ENCODE measurements around the gene PLPP4. TPM values are rescaled to one million over a fixed set of nuclear protein-coding genes. Genes with fewer than 3 reads are reported as not detected.

PLPP4 gene
- total RNA-seq, 1 donor from 2014 or later: not detected

GRCh38 chr10:120571266-120571665 lies 114.2 kb downstream of the PLPP4 start:
- no peak overlapping the region for H3K27ac ChIP-seq
- H3K4me3 ChIP-seq: no peak overlapping the region
- TF ChIP-seq CTCF (IDR thresholded peaks at IDR 0.05): no peak
- intact Hi-C loops (cut with DNase I): no loop called here
- H3K4me1 ChIP-seq: no peaks in the 10 kb centered on the region
- H3K9me3 ChIP-seq: no peaks in the 10 kb centered on the region
- no peaks in the 10 kb centered on the region for H3K36me3 ChIP-seq
- ATAC-seq: no peak
- DNase-seq: no peak
- no peaks in the 10 kb centered on the region for H3K27me3 ChIP-seq (ENCODE audit: low read depth)

GRCh38 chr10:120572307-120572706 lies 115.3 kb downstream of the PLPP4 start:
- intact Hi-C loops (cut with DNase I): no loop called here
- no peak for TF ChIP-seq CTCF (IDR thresholded peaks at IDR 0.05)
- no peaks in the 10 kb centered on the region for H3K27me3 ChIP-seq (ENCODE audit: low read depth)
- no peaks in the 10 kb centered on the region for H3K9me3 ChIP-seq
- H3K4me1 ChIP-seq: no peaks in the 10 kb centered on the region
- H3K4me3 ChIP-seq: no peak overlapping the region
- no peaks in the 10 kb centered on the region for H3K36me3 ChIP-seq
- H3K27ac ChIP-seq: no peak overlapping the region
- ATAC-seq (no peak), DNase-seq (no peak)

GRCh38 chr10:120573355-120573754 lies 116.3 kb downstream of the PLPP4 start:
- Histone ChIP-seq H3K4me1 (no peaks in the 10 kb centered on the region), H3K27ac (no peak overlapping the region)

GRCh38 chr10:120574981-120575380 lies 118.0 kb downstream of the PLPP4 start:
- no peak overlapping the region for H3K27ac ChIP-seq
- no peak overlapping the region for H3K4me3 ChIP-seq
- no peak for TF ChIP-seq CTCF (IDR thresholded peaks at IDR 0.05)
- H3K36me3 ChIP-seq: no peaks in the 10 kb centered on the region
- no peak for ATAC-seq
- no peak for DNase-seq
- intact Hi-C loops (cut with DNase I): no loop called here
- H3K27me3 ChIP-seq (ENCODE audit: low read depth): no peaks in the 10 kb centered on the region
- H3K9me3 ChIP-seq: no peaks in the 10 kb centered on the region
- H3K4me1 ChIP-seq: no peaks in the 10 kb centered on the region

More at GRCh38 chr10:120573355-120573754, 116.3 kb downstream of the PLPP4 start:
- H3K27me3 ChIP-seq (ENCODE audit: low read depth): no peaks in the 10 kb centered on the region
- H3K36me3 ChIP-seq: no peaks in the 10 kb centered on the region
- TF ChIP-seq CTCF (IDR thresholded peaks at IDR 0.05): no peak
- no peaks in the 10 kb centered on the region for H3K9me3 ChIP-seq
- no peak for DNase-seq
- ATAC-seq: no peak
- H3K4me3 ChIP-seq: no peak overlapping the region
- intact Hi-C loops (cut with DNase I): no loop called here

- Histone ChIP-seq H3K27me3 (ENCODE audit: low read depth) (no peaks in the 10 kb centered on the region), H3K4me1 (no peaks in the 10 kb centered on the region), H3K9me3 (no peaks in the 10 kb centered on the region), H3K36me3 (no peaks in the 10 kb centered on the region), H3K4me3 (no peak overlapping the region), H3K27ac (no peak overlapping the region)
- no peak for TF ChIP-seq CTCF (IDR thresholded peaks at IDR 0.05)
- intact Hi-C loops (cut with DNase I): no loop called here
- ATAC-seq (no peak), DNase-seq (no peak)
Observed at GRCh38 chr10:120575411-120575810, 118.4 kb downstream of the PLPP4 start.

- Histone ChIP-seq H3K4me3 (no peak overlapping the region), H3K27ac (no peak overlapping the region), H3K36me3 (no peaks in the 10 kb centered on the region), H3K27me3 (ENCODE audit: low read depth) (no peaks in the 10 kb centered on the region), H3K4me1 (no peaks in the 10 kb centered on the region), H3K9me3 (no peaks in the 10 kb centered on the region)
- intact Hi-C loops (cut with DNase I): no loop called here
- no peak for TF ChIP-seq CTCF (IDR thresholded peaks at IDR 0.05)
- DNase-seq (no peak), ATAC-seq (no peak)
Observed at GRCh38 chr10:120578134-120578533, 121.1 kb downstream of the PLPP4 start.
